H1 (cell line): ENCODE data around the gene CFAP221. TPM values are rescaled to one million over a fixed set of nuclear protein-coding genes. Genes with fewer than 3 reads are reported as not detected.

Experiments used
- CTCF ChIA-PET: fragments of 300-600 bp; sonication (Branson Sonifier 250); formaldehyde crosslinking; loops from one replicate; lab custom pipeline; 2021; ENCODE audit not compliant: partially characterized antibody; lab: Charles Lee
- POLR2A ChIA-PET: fragments of 300-600 bp; sonication (Branson Sonifier 250); formaldehyde crosslinking; loops from one replicate; lab custom pipeline; 2021; ENCODE audit warnings: inconsistent platforms; ENCODE audit not compliant: partially characterized antibody; lab: Charles Lee
- DNase-seq, 2 experiments: peaks; one replicate each; pipeline versions ENCODE4 v3.0.0 to v3.0.0-alpha.2; 2010 to 2022; ENCODE audit warnings: low spot score in 2 of 2, low read depth in 1 of 2, mixed read lengths in 1 of 2
- FAIRE-seq: peaks from 2 replicates; lab custom pipeline; 2011; peaks lifted over from hg19 to GRCh38; lab: Jason Lieb, UNC
- H2AFZ ChIP-seq: 2 replicates; pipeline ENCODE4 v1.8.1; 2012; ENCODE audit warnings: low read length, inconsistent platforms
- H2AK5ac ChIP-seq: 2 replicates; pipeline ENCODE4 v1.6.1; 2013; ENCODE audit warnings: low read depth, low read length
- H2BK120ac ChIP-seq: replicated peaks from 2 replicates; pipeline ENCODE3; 2013; ENCODE audit warnings: low read depth, low read length, inconsistent platforms
- H2BK12ac ChIP-seq: 2 replicates; pipeline ENCODE4 v1.6.1; 2013; ENCODE audit warnings: low read depth, low read length
- H2BK15ac ChIP-seq: 2 replicates; pipeline ENCODE4 v1.6.1; 2013; ENCODE audit warnings: low read length
- H2BK20ac ChIP-seq: 2 replicates; pipeline ENCODE4 v1.6.1; 2013; ENCODE audit warnings: low read length
- H2BK5ac ChIP-seq: 2 replicates; pipeline ENCODE4 v1.6.1; 2013; ENCODE audit warnings: low read depth, low read length
- H3K14ac ChIP-seq: 2 replicates; pipeline ENCODE4 v1.6.1; 2013; ENCODE audit warnings: inconsistent platforms; ENCODE audit not compliant: insufficient read length
- H3K18ac ChIP-seq: 2 replicates; pipeline ENCODE4 v1.6.1; 2013; ENCODE audit warnings: low read length; ENCODE audit errors: extremely low read depth
- H3K23ac ChIP-seq: 2 replicates; pipeline ENCODE4 v1.6.1; 2013; ENCODE audit warnings: inconsistent platforms; ENCODE audit not compliant: insufficient read length
- H3K23me2 ChIP-seq: 2 replicates; pipeline ENCODE4 v1.6.1; 2013; ENCODE audit warnings: low read depth, low read length
- H3K27ac ChIP-seq: 2 replicates; pipeline ENCODE4 v1.6.1; 2011; ENCODE audit warnings: low read depth, low read length, inconsistent platforms
- H3K27me3 ChIP-seq, 4 experiments: replicated peaks in 1 of 4; 1 replicate in 1 of 4; 2 replicates in 3 of 4; pipeline versions ENCODE4 v1.6.1 to v1.8.1; 2011 to 2013; ENCODE audit warnings: low read length in 3 of 4, mild to moderate bottlenecking in 3 of 4, inconsistent platforms in 2 of 4, mixed read lengths in 2 of 4, moderate library complexity in 1 of 4; ENCODE audit not compliant: control insufficient read depth in 3 of 4, insufficient read depth in 3 of 4; ENCODE audit errors: extremely low read depth in 1 of 4
- H3K36me3 ChIP-seq, 4 experiments: 2 replicates each; pipeline versions ENCODE4 v1.6.1 to v1.8.1; 2011 to 2013; ENCODE audit warnings: mild to moderate bottlenecking in 4 of 4, low read length in 3 of 4, moderate library complexity in 2 of 4, control low read depth in 1 of 4, inconsistent platforms in 1 of 4; ENCODE audit not compliant: insufficient read depth in 4 of 4, control insufficient read depth in 2 of 4
- H3K4ac ChIP-seq: replicated peaks from 2 replicates; pipeline ENCODE3; 2013; ENCODE audit warnings: low read length, low read depth, mixed read lengths, inconsistent platforms; ENCODE audit not compliant: insufficient read length
- H3K4me1 ChIP-seq, 4 experiments: replicated peaks in 1 of 4; 1 replicate in 1 of 4; 2 replicates in 3 of 4; pipeline versions ENCODE4 v1.6.1 to v1.8.1; 2011 to 2013; ENCODE audit warnings: low read length in 3 of 4, inconsistent platforms in 2 of 4, mixed read lengths in 1 of 4; ENCODE audit not compliant: insufficient read depth in 4 of 4, control insufficient read depth in 3 of 4
- H3K4me2 ChIP-seq, 2 experiments: 2 replicates each; pipeline versions ENCODE4 v1.6.1 to v1.8.1; 2011 to 2013; ENCODE audit warnings: low read depth in 2 of 2, low read length in 2 of 2, control low read depth in 1 of 2, inconsistent platforms in 1 of 2, mild to moderate bottlenecking in 1 of 2; ENCODE audit not compliant: insufficient read depth in 1 of 2
- H3K4me3 ChIP-seq, 4 experiments: fragments of 200-600, 300-600 bp in 1 of 4; sonication (generic), shearing (Covaris generic), sonication (Bioruptor Twin) in 1 of 4; 2 replicates each; pipeline versions ENCODE4 v1.5.1 to v1.8.1; 2011 to 2016; ENCODE audit warnings: low read length in 4 of 4, low read depth in 3 of 4, control low read depth in 2 of 4, inconsistent platforms in 2 of 4, mild to moderate bottlenecking in 2 of 4, mixed read lengths in 1 of 4, moderate library complexity in 1 of 4; ENCODE audit not compliant: insufficient read depth in 2 of 4; ENCODE audit errors: extremely low read depth in 1 of 4
- H3K56ac ChIP-seq: replicated peaks from 2 replicates; pipeline ENCODE3; 2013; ENCODE audit warnings: low read depth, mild to moderate bottlenecking, mixed read lengths, low read length, inconsistent platforms; ENCODE audit not compliant: insufficient read length
- H3K79me1 ChIP-seq: 2 replicates; pipeline ENCODE4 v1.6.1; 2013; ENCODE audit warnings: low read depth, low read length, control low read depth
- H3K79me2 ChIP-seq, 2 experiments: 2 replicates each; pipeline versions ENCODE4 v1.6.1 to v1.8.1; 2012 to 2013; ENCODE audit warnings: low read length in 2 of 2, mild to moderate bottlenecking in 2 of 2, inconsistent platforms in 1 of 2; ENCODE audit not compliant: insufficient read depth in 2 of 2, control insufficient read depth in 1 of 2
- H3K9ac ChIP-seq, 4 experiments: replicated peaks in 1 of 4; 1 replicate in 1 of 4; 2 replicates in 3 of 4; pipeline versions ENCODE4 v1.6.1 to v1.8.1; 2011 to 2013; ENCODE audit warnings: low read depth in 3 of 4, low read length in 3 of 4, control low read depth in 2 of 4, mild to moderate bottlenecking in 2 of 4, moderate library complexity in 2 of 4, inconsistent platforms in 1 of 4; ENCODE audit errors: extremely low read depth in 1 of 4
- H3K9me3 ChIP-seq, 2 experiments: 2 replicates each; pipeline versions ENCODE4 v1.6.1 to v1.8.1; 2012 to 2013; ENCODE audit warnings: mild to moderate bottlenecking in 2 of 2, moderate library complexity in 2 of 2, control low read depth in 1 of 2, inconsistent platforms in 1 of 2, low read depth in 1 of 2, low read length in 1 of 2, mixed read lengths in 1 of 2; ENCODE audit not compliant: insufficient read depth in 2 of 2
- H4K20me1 ChIP-seq, 2 experiments: replicated peaks in 1 of 2; 2 replicates each; pipeline versions ENCODE3 to v1.8.1; 2011 to 2013; ENCODE audit warnings: inconsistent platforms in 2 of 2, low read length in 2 of 2, mild to moderate bottlenecking in 1 of 2; ENCODE audit not compliant: insufficient read depth in 2 of 2, control insufficient read depth in 1 of 2
- H4K5ac ChIP-seq: 2 replicates; pipeline ENCODE4 v1.6.1; 2013; ENCODE audit warnings: low read length, low read depth, mixed read lengths, inconsistent platforms; ENCODE audit not compliant: insufficient read length
- H4K8ac ChIP-seq: 2 replicates; pipeline ENCODE4 v1.8.0; 2013; ENCODE audit warnings: mild to moderate bottlenecking, moderate library complexity, low read length, inconsistent platforms; ENCODE audit not compliant: insufficient read depth; ENCODE audit errors: extremely low read depth
- H4K91ac ChIP-seq: replicated peaks from 2 replicates; pipeline ENCODE3; 2013; ENCODE audit warnings: low read length, mixed read lengths, inconsistent platforms; ENCODE audit not compliant: insufficient read length
- BCL11A ChIP-seq, 2 experiments: IDR thresholded peaks; one replicate each; pipeline ENCODE4 v1.6.1; 2011; ENCODE audit warnings: low read depth in 2 of 2, low read length in 2 of 2, mild to moderate bottlenecking in 2 of 2
- CBX5 ChIP-seq: fragments of 300-800, 300-1000 bp; sonication (generic); IDR thresholded peaks from 2 replicates; pipeline ENCODE4 v1.7.1; 2016; ENCODE audit warnings: antibody characterized with exemption, low read length, low read depth
- CHD1 ChIP-seq: IDR thresholded peaks from 2 replicates; pipeline ENCODE4 v1.6.1; 2012; ENCODE audit warnings: low read depth, low read length, improper control_type of control experiment
- GTF2F1 ChIP-seq: IDR thresholded peaks from 2 replicates; pipeline ENCODE4 v1.6.1; 2012; ENCODE audit warnings: low read depth, low read length, improper control_type of control experiment, borderline replicate concordance
- HDAC2 ChIP-seq, 2 experiments: fragments of 300-600 bp in 1 of 2; sonication (generic) in 1 of 2; IDR thresholded peaks; 2 replicates each; pipeline ENCODE4 v1.6.1; 2011 to 2012; ENCODE audit warnings: low read depth in 2 of 2, low read length in 2 of 2, mild to moderate bottlenecking in 2 of 2, moderate library complexity in 2 of 2, borderline replicate concordance in 1 of 2, inconsistent platforms in 1 of 2
- JUN ChIP-seq: IDR thresholded peaks from 2 replicates; pipeline ENCODE4 v1.6.1; 2011; ENCODE audit warnings: low read depth, mild to moderate bottlenecking, improper control_type of control experiment, low read length
- KDM5A ChIP-seq: fragments of 200-600 bp; IDR thresholded peaks from 2 replicates; pipeline ENCODE4 v1.7.1; 2012; ENCODE audit warnings: mild to moderate bottlenecking, low read length, inconsistent platforms, mixed read lengths
- NRF1 ChIP-seq: IDR thresholded peaks from 2 replicates; pipeline ENCODE4 v1.6.1; 2011; ENCODE audit warnings: mild to moderate bottlenecking, low read depth, low read length, improper control_type of control experiment
- PHF8 ChIP-seq: fragments of 200-600 bp; sonication (generic); conservative IDR thresholded peaks from 2 replicates; pipeline ENCODE4 v1.7.1; 2012; ENCODE audit warnings: low read depth, mild to moderate bottlenecking, inconsistent platforms, low read length, moderate library complexity
- POLR2A ChIP-seq, 2 experiments: IDR thresholded peaks; 1 replicate in 1 of 2; 2 replicates in 1 of 2; pipeline ENCODE4 v1.6.1; 2011; ENCODE audit warnings: low read depth in 2 of 2, low read length in 2 of 2, mild to moderate bottlenecking in 2 of 2; ENCODE audit errors: control extremely low read depth in 1 of 2
- SAP30 ChIP-seq: fragments of 300-600 bp; sonication (generic); IDR thresholded peaks from 2 replicates; pipeline ENCODE4 v1.7.1; 2012; ENCODE audit warnings: low read length, moderate library complexity, mild to moderate bottlenecking, inconsistent platforms; ENCODE audit not compliant: insufficient read depth, insufficient replicate concordance
- SP1 ChIP-seq: IDR thresholded peaks from 2 replicates; pipeline ENCODE4 v1.6.1; 2011; ENCODE audit warnings: low read depth, low read length
- TAF7 ChIP-seq: optimal IDR thresholded peaks from 2 replicates; pipeline ENCODE3; 2011; ENCODE audit warnings: low read depth, mild to moderate bottlenecking, inconsistent platforms, low read length, moderate library complexity, borderline replicate concordance
- TBP ChIP-seq: IDR thresholded peaks from 2 replicates; pipeline ENCODE4 v1.6.1; 2011; ENCODE audit warnings: low read depth, low read length, improper control_type of control experiment
- WGBS, 2 experiments: shearing (Covaris generic) in 1 of 2; methylation state at CpG; one replicate each; pipeline versions ENCODE4 v1.1.6 to v1.1.7; 2013 to 2015; ENCODE audit warnings: low lambda C conversion rate in 2 of 2, mixed read lengths in 2 of 2, inconsistent platforms in 1 of 2, low coverage in 1 of 2, missing lambda C conversion rate in 1 of 2; ENCODE audit not compliant: insufficient replicate concordance in 2 of 2, insufficient coverage in 1 of 2, insufficient read length in 1 of 2; ENCODE audit errors: extremely low coverage in 1 of 2, missing lambda C conversion rate in 1 of 2; 5-methylcytosine and 5-hydroxymethylcytosine counted together
- polyA plus RNA-seq, 7 experiments: library from polyadenylated mRNA; depleted of rRNA in 3 of 7; stranded (reverse) in 5 of 7; unstranded in 2 of 7; fragments of >200 nt in 5 of 7; fragments of 200-250 nt in 2 of 7; gene quantifications; 1 replicate in 5 of 7; 2 replicates in 1 of 7; 4 replicates in 1 of 7; pipeline versions ENCODE4 v1.2.1 to v1.2.3, GENCODE V29; 2011 to 2013; ENCODE audit warnings: missing spikeins in 2 of 7, mixed read lengths in 2 of 7
- total RNA-seq: library from RNA; stranded (reverse); fragmentation: NEBNext Ultra II Directional; extraction: Animal tissue kit (Norgen Biotek cat#: 25700); gene quantifications from 2 replicates; pipeline ENCODE4 v1.2.1, GENCODE V29; 2021

CFAP221 gene
- total and polyA plus RNA-seq, 2 of the 8 experiments (the other 6 are each of a cell fraction or from before 2014, with no cell fraction given): 0.14 to 0.71 TPM

- H3K79me1 ChIP-seq: no peaks in the 10 kb centered on the region
- H2AFZ ChIP-seq: no peak overlapping the region
- H3K79me2 ChIP-seq: no peaks in the 10 kb centered on the region
- no peak overlapping the region for H2AK5ac ChIP-seq
- H3K14ac ChIP-seq: no peak overlapping the region
- no peak overlapping the region for H2BK120ac ChIP-seq
- H3K36me3 ChIP-seq: no peaks in the 10 kb centered on the region
- H2BK20ac ChIP-seq: no peak overlapping the region
- no peak overlapping the region for H2BK15ac ChIP-seq
- H2BK12ac ChIP-seq: no peak overlapping the region
- DNase-seq (no peak), FAIRE-seq (no peak)
- no peaks in the 10 kb centered on the region for H4K20me1 ChIP-seq
- peaks cover 7% of the 10 kb centered on the region; the same call in 1 of the 2 replicates for H3K23me2 ChIP-seq
- H4K8ac ChIP-seq: no peak overlapping the region
- no peak overlapping the region for H3K56ac ChIP-seq
- peaks cover 0 to 8% (median 0%) of the 10 kb centered on the region in 4 experiments; a peak in 1 of 7 replicates for H3K27me3 ChIP-seq
- no peak overlapping the region for H3K27ac ChIP-seq
- no peak overlapping the region for H3K18ac ChIP-seq
- peaks cover 0 to 2% (median under 1%) of the 10 kb centered on the region in 4 experiments; a peak in 2 of 7 replicates for H3K4me1 ChIP-seq
- CTCF ChIA-PET: interaction anchor here (0.6 to 1.4 kb wide), 9 partner anchors 8 to 258 kb away, joined by 3 to 6 read pairs (median 3); no protein-coding TSS in a partner anchor
- H3K4me3 ChIP-seq: no peak overlapping the region
- no peak overlapping the region for H4K91ac ChIP-seq
- no peak overlapping the region for H2BK5ac ChIP-seq
- no peaks in the 10 kb centered on the region for H3K9me3 ChIP-seq
- no peak overlapping the region for H3K4me2 ChIP-seq
- H3K9ac ChIP-seq: no peak overlapping the region
- H3K23ac ChIP-seq: no peak overlapping the region
- POLR2A ChIA-PET: interaction anchor here (0.7 kb wide), 1 partner anchor 98 kb away, joined by 3 read pairs; no protein-coding TSS in a partner anchor
- no peak overlapping the region for H3K4ac ChIP-seq
- H4K5ac ChIP-seq: no peak overlapping the region
- 88% methylated on average over 2 of the region's 2 CpGs; no CpG with 5 or more reads in 1 of the 2 experiments for WGBS, 2 experiments
- no peak for TF ChIP-seq GTF2F1
- no peak for TF ChIP-seq POLR2A (IDR thresholded peaks at IDR 0.05; ENCODE audit: control extremely low read depth in 1 of 2, low read depth in 2 of 2, low read length in 2 of 2)
- TF ChIP-seq HDAC2 (IDR thresholded peaks at IDR 0.05; ENCODE audit: borderline replicate concordance in 1 of 2, low read depth in 2 of 2, low read length in 2 of 2): no peak
- no peak for TF ChIP-seq NRF1
- no peak for TF ChIP-seq TBP
- no peak for TF ChIP-seq CBX5
- TF ChIP-seq PHF8: no peak
- no peak for TF ChIP-seq JUN
- TF ChIP-seq TAF7: no peak
- no peak for TF ChIP-seq BCL11A (IDR thresholded peaks at IDR 0.05; ENCODE audit: low read depth in 2 of 2, low read length in 2 of 2)
- TF ChIP-seq SP1: no peak
- no peak for TF ChIP-seq KDM5A
- no peak for TF ChIP-seq CHD1
- TF ChIP-seq SAP30: no peak
Observed at GRCh38 chr2:119548516-119549120, 4.4 kb downstream of the CFAP221 start.
